ENCODE data around the gene FGF1.

GRCh38 chr5:142642427-142642826 lies 43.5 kb downstream of the FGF1 start:
- no peak for TF ChIP-seq RARB (CRISPR knock-in tag; IDR thresholded peaks at IDR 0.05)
- TF ChIP-seq ZNF8 (CRISPR knock-in tag; IDR thresholded peaks at IDR 0.05): no peak
- TF ChIP-seq CREB5 (CRISPR knock-in tag; IDR thresholded peaks at IDR 0.05; ENCODE audit: low read depth): no peak
- no peak for TF ChIP-seq PATZ1 (CRISPR knock-in tag; IDR thresholded peaks at IDR 0.05; ENCODE audit: borderline replicate concordance)
- no peak for TF ChIP-seq TOX (CRISPR knock-in tag; IDR thresholded peaks at IDR 0.05; ENCODE audit: borderline replicate concordance)
- TF ChIP-seq TCF4 (CRISPR knock-in tag; IDR thresholded peaks at IDR 0.05; ENCODE audit: borderline replicate concordance): no peak
- TF ChIP-seq ZNF565 (CRISPR knock-in tag; conservative IDR thresholded peaks at IDR 0.05; ENCODE audit: low read depth): no peak
- TF ChIP-seq BACH2 (CRISPR knock-in tag; IDR thresholded peaks at IDR 0.05; ENCODE audit: borderline replicate concordance): no peak
- TF ChIP-seq TSHZ2 (CRISPR knock-in tag; IDR thresholded peaks at IDR 0.05): no peak
- no peak for TF ChIP-seq ZNF70 (CRISPR knock-in tag; IDR thresholded peaks at IDR 0.05)
- no peak for TF ChIP-seq ZFP30 (CRISPR knock-in tag; IDR thresholded peaks at IDR 0.05)
- TF ChIP-seq CSRNP3 (CRISPR knock-in tag; IDR thresholded peaks at IDR 0.05): no peak
- no peak for TF ChIP-seq ISL1 (CRISPR knock-in tag; IDR thresholded peaks at IDR 0.05)
- no peak for TF ChIP-seq SNAI2 (CRISPR knock-in tag; IDR thresholded peaks at IDR 0.05)
